Brain microvascular endothelial cell (primary cell): Measurements from ENCODE around the gene USP6NL.

ENCODE experiments used
- DNase-seq: peaks from one replicate; pipeline ENCODE4 v3.0.0-alpha.2; 2020
- H3K27ac ChIP-seq: fragments of 250-450 bp; sonication (Bioruptor Pico); 2 replicates; pipeline ENCODE4 v1.5.1; 2020; ENCODE audit warnings: mild to moderate bottlenecking, moderate library complexity
- H3K27me3 ChIP-seq: fragments of 250-450 bp; sonication (Bioruptor Pico); replicated peaks from 2 replicates; pipeline ENCODE4 v1.5.1; 2020; ENCODE audit warnings: mild to moderate bottlenecking
- H3K36me3 ChIP-seq: fragments of 250-450 bp; sonication (Bioruptor Pico); replicated peaks from 2 replicates; pipeline ENCODE4 v1.5.1; 2020; ENCODE audit warnings: mild to moderate bottlenecking
- H3K4me3 ChIP-seq: 2 replicates; pipeline ENCODE4 v1.5.1; 2011; ENCODE audit warnings: low read depth, mild to moderate bottlenecking, control low read depth, low read length, moderate library complexity
- in situ Hi-C: cut with HindIII; loops from 2 replicates; pipeline ENCODE4 v1.10.0; 2017; ENCODE audit warnings: low sequenced_read_pairs, low pct_ligation_motif_present
- TF ChIP-seq, protein P1 (sequence below): IDR thresholded peaks from 2 replicates; pipeline ENCODE4 v1.5.1; 2011; ENCODE audit warnings: low read depth, mild to moderate bottlenecking, moderate library complexity, low read length, control low read depth, inconsistent platforms; ENCODE audit errors: missing control alignments

The USP6NL gene

DNA sequence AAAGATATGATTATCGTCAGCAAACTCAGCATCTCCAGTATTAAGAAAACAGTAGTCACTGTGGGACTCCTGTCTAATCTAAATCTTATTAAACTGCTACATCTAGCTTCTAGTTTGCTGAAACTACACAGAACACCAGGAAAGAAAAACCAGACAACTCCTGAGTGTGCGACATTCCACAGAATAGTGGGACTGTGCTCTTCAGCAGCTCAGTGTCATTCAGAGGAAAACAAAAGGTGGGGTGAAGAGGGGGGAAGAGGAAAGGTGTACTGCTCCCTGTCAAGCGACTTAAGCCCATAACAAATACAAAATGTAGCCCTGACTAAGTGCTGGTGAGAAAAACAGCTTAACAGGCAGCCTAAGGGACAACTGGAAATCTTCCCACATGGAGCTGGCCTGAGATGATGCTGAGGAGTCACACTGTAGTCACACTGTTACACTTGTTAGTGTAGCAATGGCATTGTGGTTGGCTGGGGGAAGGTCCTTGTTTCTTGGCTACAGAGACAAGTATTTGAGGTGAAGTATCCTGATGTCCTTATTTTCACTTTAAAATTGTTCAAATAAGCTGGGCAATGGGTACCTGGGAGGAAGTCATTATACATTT, 135.5 kb downstream of the USP6NL start:
- in situ Hi-C loops, result no loop called here
- Histone ChIP-seq H3K27me3 (no peaks in the 10 kb centered on the region), H3K36me3 (no peaks in the 10 kb centered on the region), H3K4me3 (no peak overlapping the region), H3K27ac (no peak overlapping the region)
- no peak for DNase-seq
- TF ChIP-seq, protein P1, sequence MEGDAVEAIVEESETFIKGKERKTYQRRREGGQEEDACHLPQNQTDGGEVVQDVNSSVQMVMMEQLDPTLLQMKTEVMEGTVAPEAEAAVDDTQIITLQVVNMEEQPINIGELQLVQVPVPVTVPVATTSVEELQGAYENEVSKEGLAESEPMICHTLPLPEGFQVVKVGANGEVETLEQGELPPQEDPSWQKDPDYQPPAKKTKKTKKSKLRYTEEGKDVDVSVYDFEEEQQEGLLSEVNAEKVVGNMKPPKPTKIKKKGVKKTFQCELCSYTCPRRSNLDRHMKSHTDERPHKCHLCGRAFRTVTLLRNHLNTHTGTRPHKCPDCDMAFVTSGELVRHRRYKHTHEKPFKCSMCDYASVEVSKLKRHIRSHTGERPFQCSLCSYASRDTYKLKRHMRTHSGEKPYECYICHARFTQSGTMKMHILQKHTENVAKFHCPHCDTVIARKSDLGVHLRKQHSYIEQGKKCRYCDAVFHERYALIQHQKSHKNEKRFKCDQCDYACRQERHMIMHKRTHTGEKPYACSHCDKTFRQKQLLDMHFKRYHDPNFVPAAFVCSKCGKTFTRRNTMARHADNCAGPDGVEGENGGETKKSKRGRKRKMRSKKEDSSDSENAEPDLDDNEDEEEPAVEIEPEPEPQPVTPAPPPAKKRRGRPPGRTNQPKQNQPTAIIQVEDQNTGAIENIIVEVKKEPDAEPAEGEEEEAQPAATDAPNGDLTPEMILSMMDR, result no peak

DNA sequence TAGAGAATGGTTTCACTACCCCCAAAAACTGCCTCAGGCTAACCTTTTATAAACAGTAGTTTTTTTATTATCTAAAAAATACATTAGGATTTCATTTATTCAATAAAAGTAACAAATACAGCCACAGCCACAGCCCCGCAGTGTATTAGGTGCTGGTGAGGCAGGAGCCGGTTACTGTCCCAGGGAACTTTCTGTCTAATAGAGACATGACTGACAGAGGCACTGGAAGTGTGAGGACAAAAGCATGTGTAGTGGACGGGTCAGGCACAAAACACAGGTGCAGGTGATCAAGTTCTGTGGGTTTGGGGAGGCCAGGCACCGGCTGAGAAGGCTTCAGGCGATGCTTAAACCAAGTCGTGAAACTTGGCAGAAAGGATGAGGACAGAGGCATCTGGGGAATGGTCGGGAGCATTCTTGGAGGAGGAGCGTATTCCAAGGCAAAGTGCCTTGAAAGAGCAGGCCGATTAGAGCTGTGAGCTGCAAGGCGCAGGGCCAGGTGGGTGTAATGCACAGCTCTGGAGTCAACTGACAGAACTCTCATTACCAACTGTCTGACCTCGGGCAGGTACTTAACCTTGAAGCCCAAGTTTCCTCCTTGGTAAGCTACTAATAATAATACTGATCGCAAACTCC, 138.2 kb downstream of the USP6NL start:
- no peaks in the 10 kb centered on the region for H3K36me3 ChIP-seq
- no peak overlapping the region for H3K4me3 ChIP-seq
- H3K27me3 ChIP-seq, result no peaks in the 10 kb centered on the region
- DNase-seq, result no peak
- H3K27ac ChIP-seq, result no peak overlapping the region
- in situ Hi-C loops, result no loop called here
- TF ChIP-seq, protein P1, result no peak

- TF ChIP-seq, protein P1, result peak; percentile 90
- in situ Hi-C loops, result no loop called here
- Histone ChIP-seq H3K27me3 (no peaks in the 10 kb centered on the region), H3K36me3 (no peaks in the 10 kb centered on the region), H3K4me3 (no peak overlapping the region), H3K27ac (no peak overlapping the region)
- peak; percentile 51 for DNase-seq
These were observed 139.2 kb downstream of the USP6NL start for GRCh38 chr10:11472158-11472753.

DNA sequence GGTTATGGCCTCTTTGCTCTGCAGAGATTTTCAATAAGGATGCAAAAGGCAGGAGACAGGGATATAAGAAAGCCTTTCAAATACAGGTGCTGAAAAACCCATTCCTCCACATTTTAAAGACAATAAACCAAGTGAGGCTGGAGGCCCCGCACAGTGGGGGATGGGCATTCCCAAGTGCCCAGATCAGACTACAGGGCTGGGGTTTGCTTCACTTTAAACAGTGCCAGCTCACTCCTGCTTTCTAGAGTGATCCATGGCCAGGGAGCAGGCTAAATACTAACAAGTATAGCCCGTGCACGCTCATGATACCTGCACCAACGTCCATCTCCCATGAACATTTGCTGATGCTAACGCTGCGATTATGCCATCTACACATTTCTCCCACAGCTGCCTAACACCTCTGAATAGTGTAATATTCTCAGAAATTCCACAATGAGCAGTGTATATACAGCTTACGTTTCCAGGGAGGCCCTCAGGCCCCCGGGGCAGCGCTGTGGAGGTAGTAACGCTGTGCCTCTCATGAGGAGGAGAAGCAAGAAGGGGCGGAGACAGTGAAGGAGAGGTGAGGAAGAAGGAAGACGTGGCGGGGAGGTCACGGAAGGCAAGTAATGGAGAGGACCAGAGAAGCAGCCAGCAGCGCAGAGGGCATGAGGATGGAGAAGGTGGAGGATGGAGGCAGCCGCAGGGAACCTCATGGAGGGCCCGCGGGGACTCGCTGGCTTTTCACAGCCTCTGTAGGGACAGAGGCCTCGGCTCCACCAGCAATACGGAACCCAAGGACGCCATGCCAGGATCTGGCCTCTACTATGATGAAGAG, 141.7 kb downstream of the USP6NL start:
- TF ChIP-seq, protein P1, result no peak
- no peaks in the 10 kb centered on the region for H3K27me3 ChIP-seq
- no peak for DNase-seq
- no peak overlapping the region for H3K4me3 ChIP-seq
- no peak overlapping the region for H3K27ac ChIP-seq
- no peaks in the 10 kb centered on the region for H3K36me3 ChIP-seq
- in situ Hi-C loops, result no loop called here

DNA sequence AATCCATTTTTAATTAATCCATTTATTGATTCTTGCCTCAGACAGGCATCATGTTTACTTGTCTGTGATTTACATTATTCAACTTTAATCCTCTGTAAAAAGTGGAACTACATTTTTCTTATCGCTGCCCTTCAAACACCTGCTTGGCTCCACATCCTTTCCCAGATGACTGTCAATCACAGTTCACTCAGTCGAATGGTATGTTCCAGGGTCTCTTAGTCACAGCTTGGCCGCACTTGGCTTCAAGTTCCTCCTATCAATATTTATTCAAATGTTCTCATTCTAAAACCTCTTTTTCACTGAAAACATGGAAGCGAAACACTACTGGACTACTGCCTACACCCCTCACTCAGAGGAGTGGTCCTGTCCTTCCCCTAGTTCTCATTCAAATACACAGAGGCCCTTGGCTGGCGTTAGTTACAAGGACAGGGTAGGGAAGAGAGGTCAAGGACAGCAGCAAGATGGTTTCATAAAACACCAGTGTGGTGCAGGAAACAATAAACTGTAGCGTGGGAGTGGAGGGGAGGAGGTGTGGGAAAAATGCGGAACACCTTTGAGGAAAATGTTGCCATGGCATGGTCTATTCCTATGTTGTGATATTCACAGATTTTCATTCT, 143.2 kb downstream of the USP6NL start:
- TF ChIP-seq, protein P1, result no peak
- Histone ChIP-seq H3K36me3 (no peaks in the 10 kb centered on the region), H3K27me3 (no peaks in the 10 kb centered on the region), H3K27ac (peak overlapping the region; percentile 6), H3K4me3 (no peak overlapping the region)
- DNase-seq, result peak; percentile 71
- in situ Hi-C loops, result no loop called here
